ENCODE data around the gene PAQR4.

PAQR4 gene

DNA sequence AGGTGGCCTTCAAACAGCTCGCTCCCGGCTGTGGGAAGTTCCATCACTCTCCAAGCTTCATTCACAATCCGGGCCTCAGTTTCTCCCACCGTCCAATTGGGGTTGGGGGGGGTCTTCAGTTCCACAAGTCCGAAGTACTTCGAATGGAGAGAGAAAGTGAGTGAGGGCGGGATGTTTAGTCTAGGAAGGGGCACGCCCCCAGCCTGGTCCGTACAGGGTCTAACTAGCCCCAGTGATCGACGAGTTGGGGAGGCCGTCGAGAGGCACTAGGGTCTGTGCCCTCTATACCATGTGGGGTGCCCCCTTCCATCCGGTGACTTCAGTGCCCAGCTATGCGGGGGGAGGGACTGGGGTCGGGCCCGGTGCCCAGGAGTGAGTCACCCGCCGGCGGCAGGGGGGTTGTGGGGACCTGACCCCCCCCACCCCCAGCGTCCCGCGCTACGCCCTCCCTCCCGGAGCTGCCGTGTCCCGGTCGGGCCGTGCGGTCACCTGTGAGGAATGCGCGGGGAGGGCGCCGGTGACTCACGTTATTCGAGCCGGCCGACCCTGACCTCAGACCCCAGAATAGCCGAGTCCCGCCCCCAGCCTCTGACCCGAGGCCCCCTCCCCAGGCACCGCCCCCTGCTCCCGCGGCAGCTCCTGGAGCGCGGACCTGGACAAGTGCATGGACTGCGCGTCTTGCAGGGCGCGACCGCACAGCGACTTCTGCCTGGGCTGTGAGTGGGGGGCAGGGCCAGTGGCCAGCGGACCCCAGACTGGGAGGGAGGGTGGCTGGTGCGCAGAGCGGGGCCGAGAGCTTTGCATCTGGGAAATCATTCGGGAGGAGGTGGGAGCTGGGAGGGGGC lies 51.7 kb downstream of the PAQR4 start:
- Histone ChIP-seq H3K4me1 (ENCODE audit: control insufficient read depth in 1 of 2, insufficient read depth in 2 of 2, low read length in 2 of 2) (peaks cover 15 to 34% of the 10 kb centered on the region in 2 donors), H3K4me3 (ENCODE audit: low read depth in 1 of 2, low read length in 2 of 2) (peak overlapping the region; percentile 81 to 85), H3K36me3 (ENCODE audit: control insufficient read depth in 1 of 2, insufficient read depth in 2 of 2, low read length in 2 of 2) (peaks cover 3 to 26% of the 10 kb centered on the region in 2 donors), H3K9me3 (ENCODE audit: control insufficient read depth in 1 of 2, low read length in 2 of 2) (no peaks in the 10 kb centered on the region), H3K27me3 (ENCODE audit: low read depth, low read length) (peaks cover 14% of the 10 kb centered on the region), H3K27ac (ENCODE audit: low read length) (peak overlapping the region; percentile 95)

DNA sequence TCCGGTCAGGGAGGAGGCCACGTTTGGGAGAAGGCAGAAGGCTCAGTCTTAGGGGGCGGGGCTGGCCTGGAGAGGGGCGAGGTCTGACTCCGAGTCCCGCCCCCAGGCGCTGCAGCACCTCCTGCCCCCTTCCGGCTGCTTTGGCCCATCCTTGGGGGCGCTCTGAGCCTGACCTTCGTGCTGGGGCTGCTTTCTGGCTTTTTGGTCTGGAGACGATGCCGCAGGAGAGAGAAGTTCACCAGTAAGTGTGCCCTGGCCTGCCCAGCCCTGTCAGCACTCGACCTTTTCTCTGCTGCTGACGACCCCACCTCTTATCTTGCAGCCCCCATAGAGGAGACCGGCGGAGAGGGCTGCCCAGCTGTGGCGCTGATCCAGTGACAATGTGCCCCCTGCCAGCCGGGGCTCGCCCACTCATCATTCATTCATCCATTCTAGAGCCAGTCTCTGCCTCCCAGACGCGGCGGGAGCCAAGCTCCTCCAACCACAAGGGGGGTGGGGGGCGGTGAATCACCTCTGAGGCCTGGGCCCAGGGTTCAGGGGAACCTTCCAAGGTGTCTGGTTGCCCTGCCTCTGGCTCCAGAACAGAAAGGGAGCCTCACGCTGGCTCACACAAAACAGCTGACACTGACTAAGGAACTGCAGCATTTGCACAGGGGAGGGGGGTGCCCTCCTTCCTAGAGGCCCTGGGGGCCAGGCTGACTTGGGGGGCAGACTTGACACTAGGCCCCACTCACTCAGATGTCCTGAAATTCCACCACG lies 52.5 kb downstream of the PAQR4 start:
- H3K4me3 ChIP-seq (ENCODE audit: low read depth in 1 of 2, low read length in 2 of 2), result peak overlapping the region; percentile 63 to 81
- H3K4me1 ChIP-seq (ENCODE audit: control insufficient read depth in 1 of 2, insufficient read depth in 2 of 2, low read length in 2 of 2), result peaks cover 15 to 34% of the 10 kb centered on the region in 2 donors
- H3K27ac ChIP-seq (ENCODE audit: low read length), result peak overlapping the region; percentile 95
- H3K36me3 ChIP-seq (ENCODE audit: control insufficient read depth in 1 of 2, insufficient read depth in 2 of 2, low read length in 2 of 2), result peaks cover 11 to 30% of the 10 kb centered on the region in 2 donors
- H3K27me3 ChIP-seq (ENCODE audit: low read depth, low read length), result peaks cover 14% of the 10 kb centered on the region
- no peaks in the 10 kb centered on the region for H3K9me3 ChIP-seq (ENCODE audit: control insufficient read depth in 1 of 2, low read length in 2 of 2)

DNA sequence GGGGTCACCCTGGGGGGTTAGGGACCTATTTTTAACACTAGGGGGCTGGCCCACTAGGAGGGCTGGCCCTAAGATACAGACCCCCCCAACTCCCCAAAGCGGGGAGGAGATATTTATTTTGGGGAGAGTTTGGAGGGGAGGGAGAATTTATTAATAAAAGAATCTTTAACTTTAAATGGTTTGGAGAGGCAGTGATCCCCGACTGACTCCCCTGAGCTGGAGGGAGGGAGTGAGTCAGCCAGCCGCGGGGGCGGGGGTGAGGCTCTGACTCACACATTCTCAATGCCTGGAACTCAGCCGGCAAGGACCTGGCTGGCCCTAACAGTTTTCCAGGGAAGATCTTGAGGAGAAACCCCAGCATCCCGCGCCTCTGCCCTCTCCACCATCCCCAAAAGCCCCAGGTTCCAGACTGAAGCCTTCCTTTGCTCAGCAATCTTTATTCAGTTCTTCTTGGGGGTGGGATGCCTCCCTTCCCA lies 53.1 kb downstream of the PAQR4 start:
- Histone ChIP-seq H3K4me3 (ENCODE audit: low read depth in 1 of 2, low read length in 2 of 2) (peak overlapping the region; percentile 69 to 81), H3K9me3 (ENCODE audit: control insufficient read depth in 1 of 2, low read length in 2 of 2) (no peaks in the 10 kb centered on the region), H3K27ac (ENCODE audit: low read length) (peak overlapping the region; percentile 95), H3K36me3 (ENCODE audit: control insufficient read depth in 1 of 2, insufficient read depth in 2 of 2, low read length in 2 of 2) (peaks cover 15 to 35% of the 10 kb centered on the region in 2 donors), H3K4me1 (ENCODE audit: control insufficient read depth in 1 of 2, insufficient read depth in 2 of 2, low read length in 2 of 2) (peaks cover 15 to 34% of the 10 kb centered on the region in 2 donors), H3K27me3 (ENCODE audit: low read depth, low read length) (peaks cover 12% of the 10 kb centered on the region)

DNA sequence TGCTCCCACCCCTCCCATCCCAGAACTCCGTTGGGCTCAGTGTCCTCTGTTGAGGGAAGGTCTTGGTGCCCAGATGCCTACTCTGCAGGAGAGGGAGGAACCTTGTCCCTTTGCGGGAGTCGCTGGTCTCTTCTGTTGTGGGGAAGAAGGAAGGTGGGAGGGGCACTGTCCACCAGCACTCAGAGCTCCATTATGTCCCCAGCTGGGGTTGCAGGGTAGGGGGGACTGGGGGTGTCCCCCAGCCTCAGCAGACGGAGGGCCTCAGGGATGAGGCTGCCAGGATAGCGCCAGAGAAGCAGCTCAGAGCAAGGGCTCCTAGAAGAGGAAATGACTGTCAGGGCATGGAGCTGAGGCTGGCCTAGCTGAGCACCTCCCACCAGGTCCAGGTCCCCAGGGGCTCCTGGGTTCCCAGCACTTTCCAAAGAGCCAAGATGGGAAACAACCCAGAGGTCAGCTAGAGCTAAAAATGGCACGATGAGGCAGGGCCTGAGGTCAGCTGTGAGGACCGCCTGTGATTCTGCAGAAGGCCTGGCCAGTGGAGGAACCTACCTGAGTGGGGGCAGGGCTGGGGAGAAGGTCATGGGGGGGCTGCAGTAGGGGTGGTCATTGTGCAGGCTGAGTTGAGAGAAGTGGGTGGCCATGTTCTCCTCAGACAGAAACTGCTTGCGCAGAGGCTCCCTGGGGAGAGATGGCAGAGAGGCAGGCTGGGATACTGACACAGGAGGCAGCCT lies 53.7 kb downstream of the PAQR4 start:
- Histone ChIP-seq H3K27me3 (ENCODE audit: low read depth, low read length) (peaks cover 6% of the 10 kb centered on the region), H3K4me1 (ENCODE audit: control insufficient read depth in 1 of 2, insufficient read depth in 2 of 2, low read length in 2 of 2) (peaks cover 15 to 31% of the 10 kb centered on the region in 2 donors), H3K9me3 (ENCODE audit: control insufficient read depth in 1 of 2, low read length in 2 of 2) (no peaks in the 10 kb centered on the region), H3K4me3 (ENCODE audit: low read depth in 1 of 2, low read length in 2 of 2) (peak overlapping the region; percentile 69 to 81), H3K36me3 (ENCODE audit: control insufficient read depth in 1 of 2, insufficient read depth in 2 of 2, low read length in 2 of 2) (peaks cover 15 to 38% of the 10 kb centered on the region in 2 donors), H3K27ac (ENCODE audit: low read length) (peak overlapping the region; percentile 95)

Data from muscle layer of duodenum (tissue), 2 donors.